Measurements from ENCODE around the gene TBC1D14. TPM values are rescaled to one million over a fixed set of nuclear protein-coding genes. Genes with fewer than 3 reads are reported as not detected.

Gene TBC1D14
- total RNA-seq, 1 donor from 2014 or later: 43.3 TPM

DNA sequence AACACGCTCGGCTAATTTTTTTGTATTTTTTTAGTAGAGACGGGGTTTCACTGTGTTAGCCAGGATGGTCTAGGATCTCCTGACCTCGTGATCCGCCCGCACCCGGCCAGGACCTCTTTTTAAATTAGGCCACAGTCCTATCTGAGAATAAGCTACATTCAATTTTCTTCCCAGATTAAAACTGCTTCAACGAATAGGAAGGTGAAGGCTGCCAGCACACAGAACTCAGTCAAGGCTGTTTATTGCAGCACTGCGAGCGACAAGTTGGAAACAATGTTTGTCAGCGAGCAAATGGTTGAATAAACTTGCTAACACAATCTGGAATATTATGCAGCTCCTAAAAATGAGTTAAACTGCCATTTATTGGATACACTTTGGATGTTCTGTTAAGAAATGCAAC, 156.4 kb downstream of the TBC1D14 start:
- TF ChIP-seq, protein P1, sequence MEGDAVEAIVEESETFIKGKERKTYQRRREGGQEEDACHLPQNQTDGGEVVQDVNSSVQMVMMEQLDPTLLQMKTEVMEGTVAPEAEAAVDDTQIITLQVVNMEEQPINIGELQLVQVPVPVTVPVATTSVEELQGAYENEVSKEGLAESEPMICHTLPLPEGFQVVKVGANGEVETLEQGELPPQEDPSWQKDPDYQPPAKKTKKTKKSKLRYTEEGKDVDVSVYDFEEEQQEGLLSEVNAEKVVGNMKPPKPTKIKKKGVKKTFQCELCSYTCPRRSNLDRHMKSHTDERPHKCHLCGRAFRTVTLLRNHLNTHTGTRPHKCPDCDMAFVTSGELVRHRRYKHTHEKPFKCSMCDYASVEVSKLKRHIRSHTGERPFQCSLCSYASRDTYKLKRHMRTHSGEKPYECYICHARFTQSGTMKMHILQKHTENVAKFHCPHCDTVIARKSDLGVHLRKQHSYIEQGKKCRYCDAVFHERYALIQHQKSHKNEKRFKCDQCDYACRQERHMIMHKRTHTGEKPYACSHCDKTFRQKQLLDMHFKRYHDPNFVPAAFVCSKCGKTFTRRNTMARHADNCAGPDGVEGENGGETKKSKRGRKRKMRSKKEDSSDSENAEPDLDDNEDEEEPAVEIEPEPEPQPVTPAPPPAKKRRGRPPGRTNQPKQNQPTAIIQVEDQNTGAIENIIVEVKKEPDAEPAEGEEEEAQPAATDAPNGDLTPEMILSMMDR (conservative IDR thresholded peaks at IDR 0.05; ENCODE audit: low read depth, low read length): no peak
- no peak for DNase-seq (ENCODE audit: low read depth)
- no peak overlapping the region for H3K4me3 ChIP-seq (ENCODE audit: low read depth, low read length)

DNA sequence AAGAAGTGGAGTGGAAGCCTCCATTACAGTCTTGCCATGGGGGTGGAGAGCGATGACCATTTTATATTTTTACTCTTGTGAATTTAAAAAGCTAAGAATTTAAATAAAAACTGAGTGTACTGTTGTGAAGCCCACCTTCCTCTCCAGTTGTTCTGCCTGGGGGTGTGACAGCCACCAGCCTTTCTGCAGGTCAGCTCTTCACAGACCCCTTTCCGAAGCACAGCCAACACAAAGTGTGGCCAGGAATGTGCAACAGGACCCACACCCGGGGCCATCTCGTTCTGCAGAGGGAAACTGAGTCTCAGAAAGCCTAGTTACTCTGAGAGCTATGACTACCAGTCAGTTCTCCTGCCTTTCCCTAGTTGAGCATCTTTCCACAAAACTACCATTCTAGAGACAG, 156.9 kb downstream of the TBC1D14 start:
- H3K4me3 ChIP-seq (ENCODE audit: low read depth, low read length): peak overlapping the region; percentile 95
- DNase-seq (ENCODE audit: low read depth): no peak
- TF ChIP-seq, protein P1 (conservative IDR thresholded peaks at IDR 0.05; ENCODE audit: low read depth, low read length): no peak

DNA sequence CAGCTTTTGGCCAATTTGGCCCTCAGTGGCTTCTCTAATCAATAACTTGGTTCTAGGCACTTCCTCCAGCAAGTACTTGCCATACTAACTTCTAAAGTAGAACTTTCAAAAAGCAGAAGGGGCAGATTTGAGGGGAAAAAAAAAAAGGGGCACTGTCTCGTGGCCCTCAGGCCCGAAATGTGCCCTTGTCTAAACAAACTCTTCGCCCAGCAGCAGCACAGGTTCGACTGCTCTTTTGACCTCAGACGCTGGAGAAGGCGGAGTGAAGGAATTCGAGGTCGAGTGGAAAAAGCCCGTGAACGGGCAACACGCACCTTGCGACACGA, 157.5 kb downstream of the TBC1D14 start:
- no peak for DNase-seq (ENCODE audit: low read depth)
- peak overlapping the region; percentile 95 for H3K4me3 ChIP-seq (ENCODE audit: low read depth, low read length)
- TF ChIP-seq, protein P1 (conservative IDR thresholded peaks at IDR 0.05; ENCODE audit: low read depth, low read length): no peak

DNA sequence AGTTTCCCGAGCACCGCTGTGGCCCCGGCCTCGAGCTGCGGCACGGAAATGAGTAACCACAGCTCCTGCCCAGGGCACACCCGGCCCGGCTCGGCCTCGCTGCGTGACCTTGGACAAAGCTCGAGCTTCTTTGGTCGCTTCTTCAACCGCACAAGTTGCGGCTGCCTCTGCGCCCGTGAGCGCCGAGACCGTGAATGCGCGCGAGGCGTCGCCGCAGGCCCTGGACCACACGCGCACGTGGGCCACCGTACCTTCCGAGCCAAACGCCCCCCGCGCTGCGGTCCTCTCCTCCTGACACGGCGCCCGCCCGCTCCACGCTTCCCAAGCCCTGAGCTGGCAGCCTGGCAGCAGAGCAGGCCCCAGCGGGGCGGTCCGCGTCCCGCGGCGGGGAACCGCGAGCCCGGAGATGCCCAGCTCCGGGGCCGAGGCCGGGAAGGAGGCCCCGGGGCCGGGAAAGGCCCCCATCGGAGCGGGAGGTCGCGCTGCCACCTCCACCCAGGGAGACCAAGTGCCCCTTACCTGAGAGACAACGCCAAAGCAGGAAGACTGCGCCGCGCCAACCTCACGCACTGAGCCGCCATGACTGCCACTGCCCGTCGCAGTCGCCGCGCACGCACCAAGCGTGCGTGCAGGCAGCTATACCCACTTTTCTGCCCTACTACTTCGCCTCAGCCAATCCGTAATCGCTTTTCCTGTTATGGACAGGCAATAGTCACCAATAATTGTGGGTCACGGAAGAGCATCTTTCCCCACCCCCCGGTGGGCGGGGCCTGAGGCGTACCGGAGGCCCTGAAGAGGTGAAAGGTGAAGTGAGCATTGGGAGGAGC, 158.0 kb downstream of the TBC1D14 start, which contains the start of gene GRPEL1:
Gene GRPEL1 (minus strand): TSS at position 613 of the 827 bp plus-strand sequence. CDS start 32 bp downstream, at position 581.
- peak; percentile 89 for DNase-seq (ENCODE audit: low read depth)
- TF ChIP-seq, protein P1 (conservative IDR thresholded peaks at IDR 0.05; ENCODE audit: low read depth, low read length): no peak
- H3K4me3 ChIP-seq (ENCODE audit: low read depth, low read length): peak within 1 kb of the TSS; percentile 95

DNA sequence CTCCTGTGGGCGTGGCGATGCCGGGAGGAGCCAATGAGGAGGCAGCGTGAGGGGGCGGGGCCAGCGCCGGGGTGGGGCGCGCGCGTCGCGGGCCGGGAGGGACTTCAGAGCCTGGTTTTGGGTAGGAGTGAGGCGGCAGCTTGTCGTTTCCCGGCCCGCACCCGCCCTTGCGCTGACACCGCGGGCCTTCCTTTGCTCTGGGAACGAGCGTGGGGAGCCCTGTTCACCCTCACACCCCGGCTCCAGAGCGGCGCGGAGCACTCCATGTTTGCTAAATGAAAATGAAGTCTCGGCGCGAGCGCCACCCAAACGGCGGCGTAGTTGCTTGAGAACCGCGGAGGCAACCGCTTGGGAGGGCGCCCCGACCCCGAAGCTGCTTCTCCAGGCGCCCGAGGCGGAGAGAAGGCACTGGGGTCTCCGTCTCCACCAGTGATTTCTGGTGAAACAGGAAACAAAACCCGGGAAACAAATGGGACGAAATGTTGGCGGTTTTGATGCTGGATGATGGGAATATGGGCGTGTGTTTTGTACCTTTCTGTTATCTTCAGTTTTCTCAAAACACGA, 158.7 kb downstream of the TBC1D14 start:
- TF ChIP-seq, protein P1 (conservative IDR thresholded peaks at IDR 0.05; ENCODE audit: low read depth, low read length): no peak
- H3K4me3 ChIP-seq (ENCODE audit: low read depth, low read length): peak overlapping the region; percentile 95
- DNase-seq (ENCODE audit: low read depth): no peak

DNA sequence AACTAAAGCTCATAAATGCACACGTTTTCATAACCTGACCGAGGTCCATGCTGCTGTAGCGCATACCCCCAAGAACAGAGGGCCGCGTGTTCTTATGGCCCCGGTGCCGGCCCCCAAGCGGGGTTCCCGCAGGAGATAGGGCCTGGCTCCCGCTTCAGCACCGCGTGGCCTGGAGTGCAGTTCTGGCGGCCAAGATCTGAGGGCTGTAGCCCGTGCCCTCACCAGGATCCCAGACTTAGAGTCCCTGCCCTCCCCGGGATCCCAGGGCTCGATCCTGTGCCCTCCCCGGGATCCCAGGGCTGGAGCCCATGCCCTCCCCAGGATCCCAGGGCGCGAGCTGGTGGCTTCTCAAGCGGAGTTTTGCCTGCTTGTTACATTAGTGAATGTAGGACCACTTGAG, 159.3 kb downstream of the TBC1D14 start:
- no peak for DNase-seq (ENCODE audit: low read depth)
- TF ChIP-seq, protein P1 (conservative IDR thresholded peaks at IDR 0.05; ENCODE audit: low read depth, low read length): no peak
- peak overlapping the region; percentile 95 for H3K4me3 ChIP-seq (ENCODE audit: low read depth, low read length)

Measured in epithelial cell of proximal tubule (primary cell).